ENCODE measurements around the gene SYNDIG1.

The SYNDIG1 gene

GRCh38 chr20:24633521-24633920 lies 164.1 kb downstream of the SYNDIG1 start:
- no peak for DNase-seq (ENCODE audit: low read depth in 2 of 2)

DNA sequence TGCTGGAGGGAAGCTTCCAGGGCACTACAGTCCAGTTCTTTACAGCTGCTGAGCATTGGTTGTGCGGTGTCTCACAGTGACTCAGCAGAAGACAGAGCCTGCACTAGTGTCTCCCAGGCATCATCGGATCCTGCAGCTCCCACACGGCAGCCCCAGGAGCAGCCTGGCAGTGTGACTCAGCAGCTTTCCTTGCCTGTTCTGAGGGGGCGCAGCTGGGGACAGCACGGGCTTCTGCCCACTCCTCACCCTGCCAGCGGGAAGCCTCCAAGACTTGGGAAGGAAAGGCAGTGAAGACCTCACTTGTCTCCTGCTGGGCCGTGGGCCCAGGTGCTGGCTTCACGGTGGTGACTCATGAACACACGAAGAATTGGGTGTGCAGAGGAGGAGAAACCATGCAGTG lies 165.4 kb downstream of the SYNDIG1 start:
- no peak for DNase-seq (ENCODE audit: low read depth in 2 of 2)

- DNase-seq (ENCODE audit: low read depth in 2 of 2), result no peak
Observed at GRCh38 chr20:24636626-24637025, 167.2 kb downstream of the SYNDIG1 start.

GRCh38 chr20:24637087-24637486 lies 167.7 kb downstream of the SYNDIG1 start:
- no peak for DNase-seq (ENCODE audit: low read depth in 2 of 2)

- DNase-seq (ENCODE audit: low read depth in 2 of 2), result no peak
Observed at GRCh38 chr20:24637941-24638340, 168.5 kb downstream of the SYNDIG1 start.

DNA sequence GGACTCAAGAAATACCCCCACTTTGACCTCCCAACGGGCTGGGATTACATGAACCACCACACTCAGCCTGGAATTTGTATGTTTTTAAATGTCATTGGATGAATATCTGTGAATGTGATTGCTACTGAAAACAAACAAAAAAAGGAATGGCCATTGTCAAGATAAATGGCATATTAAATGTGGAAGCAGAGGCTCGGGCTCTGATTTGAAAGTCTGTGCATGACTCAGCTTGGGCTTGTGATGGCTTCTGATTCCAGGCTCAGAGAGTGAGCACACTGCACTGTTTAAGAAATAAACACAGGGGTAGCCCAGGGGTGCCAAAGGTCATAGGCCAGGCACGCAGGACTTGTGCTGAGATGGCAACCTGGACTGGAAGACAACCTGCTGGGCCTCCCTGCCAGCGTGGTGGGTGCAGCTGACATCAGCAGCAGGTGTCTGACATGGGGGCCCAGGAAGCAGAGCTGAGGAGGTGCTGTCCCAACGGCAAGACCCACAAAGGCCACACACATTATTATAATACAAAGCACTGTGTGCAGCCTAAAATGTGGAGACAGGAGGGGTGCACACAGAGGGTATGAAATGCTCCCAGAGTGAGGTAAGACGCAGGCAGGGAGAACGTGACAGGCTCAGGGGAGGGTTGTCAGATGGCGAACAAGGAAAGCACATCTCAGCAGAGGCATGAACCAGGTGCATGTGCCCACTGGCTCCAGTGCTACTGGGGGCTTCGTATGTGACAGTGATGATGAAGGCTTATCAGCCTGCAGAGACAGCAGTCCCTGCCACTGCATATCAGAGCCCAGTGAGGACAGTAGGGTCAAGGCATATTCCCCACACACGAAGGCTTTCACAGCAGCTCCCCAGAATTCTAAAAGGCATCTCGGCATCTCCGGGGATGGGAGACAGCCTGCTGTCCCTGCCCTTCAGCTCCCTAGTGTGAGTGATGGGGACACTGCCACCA lies 169.4 kb downstream of the SYNDIG1 start:
- DNase-seq (ENCODE audit: low read depth in 2 of 2), result no peak

DNA sequence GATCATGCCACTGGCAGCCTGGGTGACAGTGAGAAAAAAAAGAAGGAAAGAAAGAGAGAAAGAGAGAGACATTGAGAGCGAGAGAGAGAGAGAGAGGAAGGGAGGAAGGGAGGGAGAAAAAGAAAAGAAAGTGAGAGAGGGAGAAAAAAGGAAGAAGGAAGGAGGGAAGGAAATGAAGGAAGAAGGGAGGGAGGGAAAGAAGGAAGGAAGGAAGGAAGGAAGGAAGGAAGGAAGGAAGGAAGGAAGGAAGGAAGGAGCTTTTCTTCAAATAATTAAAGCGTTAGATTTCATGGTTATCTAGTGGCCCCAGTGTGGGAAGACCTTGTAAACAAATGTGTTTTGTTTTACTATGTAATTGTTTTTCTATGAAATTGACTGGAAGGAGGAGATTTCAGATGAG lies 170.8 kb downstream of the SYNDIG1 start:
- no peak for DNase-seq (ENCODE audit: low read depth in 2 of 2)

DNA sequence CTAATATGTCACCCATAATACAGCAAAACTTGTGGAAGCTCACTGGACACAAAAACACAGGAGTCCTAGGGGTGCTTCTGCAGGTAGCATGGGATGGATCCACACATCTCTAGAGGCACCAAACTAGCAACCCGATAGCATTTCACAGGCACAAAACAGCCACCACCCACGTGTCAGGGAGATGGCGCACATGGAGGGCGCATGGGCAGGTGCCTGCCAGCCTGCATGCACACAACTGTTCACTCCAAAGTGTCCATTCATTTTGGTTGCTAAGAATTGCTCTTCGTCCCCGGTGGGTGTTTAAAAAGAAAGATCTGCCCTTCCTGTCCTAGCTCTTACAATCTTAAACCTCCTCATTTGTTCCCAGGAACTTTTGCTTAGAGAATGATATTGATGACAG lies 171.3 kb downstream of the SYNDIG1 start:
- no peak for DNase-seq (ENCODE audit: low read depth in 2 of 2)

GRCh38 chr20:24643731-24644626 lies 174.6 kb downstream of the SYNDIG1 start:
- no peak for DNase-seq (ENCODE audit: low read depth in 2 of 2)

DNA sequence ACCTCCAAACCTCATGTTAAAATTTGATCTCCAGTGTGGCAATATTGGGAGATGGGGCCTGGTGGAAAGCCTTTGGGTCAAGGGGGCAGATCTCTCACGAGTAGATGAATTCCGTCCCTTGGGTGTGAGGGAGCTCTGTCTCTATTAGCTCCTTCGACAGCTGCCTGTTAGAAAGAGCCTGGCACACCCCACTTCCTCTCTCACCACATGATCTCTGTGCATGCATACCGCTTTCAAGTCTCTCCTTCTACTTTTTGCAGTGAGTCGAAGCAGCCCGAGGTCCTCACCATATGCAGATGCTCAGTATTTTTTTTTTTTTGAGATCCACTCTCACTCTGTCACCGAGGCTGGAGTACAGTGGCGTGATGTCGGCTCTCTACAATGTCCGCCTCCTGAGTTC lies 176.9 kb downstream of the SYNDIG1 start:
- DNase-seq (ENCODE audit: low read depth in 2 of 2), result no peak

GRCh38 chr20:24647713-24648112 lies 178.3 kb downstream of the SYNDIG1 start:
- DNase-seq (ENCODE audit: low read depth in 2 of 2), result no peak

GRCh38 chr20:24648481-24648880 lies 179.1 kb downstream of the SYNDIG1 start:
- DNase-seq (ENCODE audit: low read depth in 2 of 2), result no peak

DNA sequence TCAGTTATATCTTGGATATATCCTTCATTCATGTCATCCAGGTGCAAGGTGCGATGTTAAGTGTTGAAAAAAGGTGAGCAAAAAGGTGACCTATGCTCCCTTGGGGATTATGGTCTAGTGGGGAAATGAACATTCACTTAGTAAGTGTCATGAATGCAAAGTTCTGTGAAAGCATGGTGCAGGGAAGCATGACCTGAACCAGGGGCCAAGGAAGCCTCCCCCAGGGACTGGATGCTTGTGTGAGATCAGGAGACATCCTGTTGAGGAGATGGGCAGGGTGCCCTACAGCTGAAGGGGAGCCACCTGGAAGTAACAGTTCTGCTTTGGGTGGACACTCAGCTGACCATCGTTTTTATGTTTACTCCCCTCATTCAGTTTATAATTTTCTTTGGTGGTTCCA lies 179.5 kb downstream of the SYNDIG1 start:
- no peak for DNase-seq (ENCODE audit: low read depth in 2 of 2)

- no peak for DNase-seq (ENCODE audit: low read depth in 2 of 2)
Observed at GRCh38 chr20:24649787-24650490, 180.5 kb downstream of the SYNDIG1 start.

DNA sequence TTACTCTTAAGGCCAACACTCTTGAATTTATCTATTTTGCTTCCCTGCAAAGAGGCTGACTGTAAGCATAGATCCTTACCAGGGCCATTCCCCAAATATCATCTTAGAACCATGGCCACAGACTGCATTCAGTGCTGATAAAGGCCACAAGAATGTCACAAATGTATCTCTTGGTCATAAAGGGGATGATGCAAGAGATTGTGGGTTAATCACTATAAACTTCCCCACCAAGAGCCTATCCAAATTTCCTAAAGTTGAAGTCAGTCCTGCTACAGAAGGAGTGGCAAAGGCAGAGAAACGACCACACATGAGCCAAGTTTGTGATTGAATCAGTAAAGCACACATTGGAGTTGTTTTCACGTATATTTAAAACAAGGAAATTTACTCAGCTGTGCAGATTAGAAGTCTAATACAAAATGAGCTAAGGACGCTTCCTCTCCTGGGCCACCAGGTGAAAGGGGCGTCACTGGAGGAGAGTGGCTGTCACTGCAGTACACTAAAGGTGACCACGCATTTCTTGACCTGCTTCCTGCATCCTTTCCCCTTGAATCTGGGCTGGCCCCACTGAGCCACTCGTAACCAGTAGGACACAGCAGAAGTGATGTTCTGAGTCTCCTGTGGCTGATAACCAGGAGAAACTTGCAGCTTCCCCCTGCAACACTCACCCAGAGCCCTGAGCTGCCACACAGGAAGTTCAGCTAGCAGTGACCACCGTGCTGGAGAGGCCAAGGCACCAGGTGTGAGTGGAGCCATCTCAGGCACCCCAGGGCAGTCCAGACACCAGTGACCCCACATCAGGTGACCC lies 181.9 kb downstream of the SYNDIG1 start:
- no peak for DNase-seq (ENCODE audit: low read depth in 2 of 2)

- DNase-seq (ENCODE audit: low read depth in 2 of 2), result no peak
Observed at GRCh38 chr20:24651976-24652345, 182.5 kb downstream of the SYNDIG1 start.

DNA sequence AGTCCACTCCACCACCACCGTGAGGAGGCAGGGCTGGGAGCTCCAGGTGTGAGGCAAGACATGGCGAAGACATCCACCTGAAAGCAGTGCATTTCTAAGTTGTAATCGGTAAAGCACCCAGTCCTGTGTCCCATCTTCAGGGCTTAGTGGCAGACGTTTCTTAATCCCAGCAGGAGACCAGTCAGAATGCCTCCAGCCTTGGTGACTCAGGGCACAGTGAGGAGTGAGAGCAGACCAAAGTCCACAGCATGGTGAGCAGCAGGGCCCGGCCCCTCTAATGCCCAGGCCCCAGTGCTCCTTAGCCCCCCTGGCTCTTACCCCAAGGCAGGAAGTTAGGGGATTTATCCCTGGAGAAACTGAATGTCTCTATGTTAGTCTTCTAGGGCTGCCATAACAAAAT lies 183.9 kb downstream of the SYNDIG1 start:
- no peak for DNase-seq (ENCODE audit: low read depth in 2 of 2)

- DNase-seq (ENCODE audit: low read depth in 2 of 2), result no peak
Observed at GRCh38 chr20:24654425-24654824, 185.0 kb downstream of the SYNDIG1 start.

DNA sequence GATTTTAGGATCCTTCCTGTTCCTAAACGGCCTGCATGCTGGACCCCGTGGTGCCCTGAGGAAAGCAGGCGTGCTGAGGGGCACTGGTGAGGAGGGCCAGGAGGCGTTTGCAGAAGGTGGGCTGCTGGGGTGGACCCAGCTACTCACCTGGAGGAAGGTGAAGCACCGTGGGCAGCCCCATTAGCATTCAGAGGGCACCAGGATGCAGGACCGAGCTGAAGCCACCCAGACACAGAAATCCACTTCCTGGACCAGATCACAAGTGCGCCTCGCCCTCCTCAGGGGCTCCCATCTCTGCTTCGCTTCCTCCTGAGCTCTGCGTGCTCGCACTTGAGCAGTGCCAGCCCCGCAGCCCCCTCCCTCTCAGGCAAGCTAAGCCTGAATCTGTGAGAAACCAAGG lies 187.0 kb downstream of the SYNDIG1 start:
- DNase-seq (ENCODE audit: low read depth in 2 of 2), result no peak

DNA sequence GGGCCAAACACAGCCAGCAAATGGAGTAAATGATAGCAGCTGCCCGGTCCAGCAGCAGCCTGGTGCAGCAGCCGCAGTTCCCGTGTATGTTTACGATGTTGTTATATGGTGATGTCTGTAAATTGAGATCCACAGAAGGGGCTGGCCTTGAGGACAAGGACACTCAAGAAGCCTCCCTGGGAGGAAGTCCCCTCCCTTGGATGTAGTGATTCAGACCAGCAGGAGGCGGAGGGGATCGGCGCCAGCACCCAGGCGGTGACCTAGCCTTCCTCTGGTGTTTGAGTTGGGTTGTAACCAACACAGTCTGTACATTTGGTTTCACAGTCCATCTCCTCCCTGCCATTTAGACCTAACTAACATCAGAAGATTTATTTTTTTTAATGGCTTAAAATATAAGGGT lies 187.8 kb downstream of the SYNDIG1 start:
- DNase-seq (ENCODE audit: low read depth in 2 of 2), result no peak
